HepG2 (cell line): ENCODE data around the gene CARMIL3. TPM values are rescaled to one million over a fixed set of nuclear protein-coding genes. Genes with fewer than 3 reads are reported as not detected.

ENCODE experiments used
- ATF3 ChIP-seq: sonication (generic); formaldehyde crosslinking; IDR thresholded peaks from 2 replicates; pipeline ENCODE4 v1.4.0; 2020; ENCODE audit warnings: missing genetic modification reagents
- GTF3A ChIP-seq: sonication (generic); formaldehyde crosslinking; conservative IDR thresholded peaks from 2 replicates; pipeline ENCODE4 v1.4.0; 2020; ENCODE audit warnings: mild to moderate bottlenecking, missing genetic modification reagents
- MIER2 ChIP-seq: IDR thresholded peaks from 2 replicates; pipeline ENCODE4 v1.6.1; 2016; ENCODE audit warnings: missing biosample characterization, missing genetic modification reagents
- RXRA ChIP-seq: sonication (generic); formaldehyde crosslinking; IDR thresholded peaks from 2 replicates; pipeline ENCODE4 v1.5.1; 2020; ENCODE audit warnings: missing genetic modification reagents
- RXRB ChIP-seq: IDR thresholded peaks from 2 replicates; pipeline ENCODE4 v1.6.1; 2016; ENCODE audit warnings: borderline replicate concordance, missing genetic modification reagents, missing compliant biosample characterization
- SALL2 ChIP-seq: sonication (generic); formaldehyde crosslinking; IDR thresholded peaks from 2 replicates; pipeline ENCODE4 v1.8.1; 2023; ENCODE audit warnings: mild to moderate bottlenecking, missing genetic modification reagents, inconsistent platforms
- SOX13 ChIP-seq, 3 experiments: fragments of 450-650 bp in 1 of 3; sonication (generic) in 1 of 3; formaldehyde crosslinking in 1 of 3; IDR thresholded peaks in 2 of 3; conservative IDR thresholded peaks in 1 of 3; 2 replicates each; pipeline versions ENCODE4 v1.5.0 to v1.6.1; 2016 to 2020; ENCODE audit warnings: antibody characterized with exemption in 1 of 3, mild to moderate bottlenecking in 1 of 3, missing compliant biosample characterization in 1 of 3, missing genetic modification reagents in 1 of 3, moderate library complexity in 1 of 3
- TCF7 ChIP-seq: sonication (generic); IDR thresholded peaks from 2 replicates; pipeline ENCODE4 v1.6.1; 2016; ENCODE audit warnings: antibody characterized with exemption, low read depth
- TP53 ChIP-seq: sonication (generic); formaldehyde crosslinking; conservative IDR thresholded peaks from 2 replicates; pipeline ENCODE4 v1.4.0; 2020; ENCODE audit warnings: missing genetic modification reagents
- ZFP41 ChIP-seq: sonication (generic); formaldehyde crosslinking; IDR thresholded peaks from 2 replicates; pipeline ENCODE4 v1.4.0; 2020; ENCODE audit warnings: mild to moderate bottlenecking, missing genetic modification reagents, borderline replicate concordance
- ZFP90 ChIP-seq: sonication (generic); formaldehyde crosslinking; IDR thresholded peaks from 2 replicates; pipeline ENCODE4 v1.8.0; 2022; ENCODE audit warnings: missing genetic modification reagents, mild to moderate bottlenecking, inconsistent platforms, borderline replicate concordance
- ZNF639 ChIP-seq: conservative IDR thresholded peaks from 2 replicates; pipeline ENCODE4 v1.6.1; 2018; ENCODE audit warnings: missing genetic modification reagents
- ZNF781 ChIP-seq: sonication (generic); formaldehyde crosslinking; IDR thresholded peaks from 2 replicates; pipeline ENCODE4 v1.5.1; 2020; ENCODE audit warnings: borderline replicate concordance, mild to moderate bottlenecking, missing genetic modification reagents; ENCODE audit errors: not compliant biosample characterization
- polyA plus RNA-seq, 8 experiments: library from polyadenylated mRNA; depleted of rRNA in 3 of 8; stranded (reverse) in 7 of 8; unstranded in 1 of 8; fragments of >200 nt; fragmentation: Illumina TruSeq in 4 of 8; extraction: Trizol in 4 of 8; gene quantifications; 2 replicates each; pipeline versions ENCODE4 v1.2.1 to v1.2.3, GENCODE V29; 2011 to 2016; ENCODE audit warnings: low read depth in 4 of 8, missing spikeins in 1 of 8, mixed read lengths in 1 of 8; ENCODE audit not compliant: insufficient read depth in 1 of 8
- total RNA-seq, 5 experiments: library from RNA; depleted of rRNA; stranded (reverse); fragments of >200 nt; fragmentation: Illumina TruSeq; extraction: Trizol; gene quantifications; 2 replicates each; pipeline ENCODE4 v1.2.3, GENCODE V29; 2016; ENCODE audit warnings: low read depth in 1 of 5
- TF ChIP-seq, protein P1 (sequence below): sonication (generic); formaldehyde crosslinking; IDR thresholded peaks from 2 replicates; pipeline ENCODE4 v1.5.0; 2020; ENCODE audit warnings: mild to moderate bottlenecking, missing genetic modification reagents, borderline replicate concordance
- TF ChIP-seq, protein P2 (sequence below): sonication (generic); formaldehyde crosslinking; IDR thresholded peaks from 2 replicates; pipeline ENCODE4 v1.4.0; 2020; ENCODE audit warnings: missing genetic modification reagents, low read depth, mild to moderate bottlenecking, borderline replicate concordance

Gene CARMIL3
- total and polyA plus RNA-seq, 2 of the 13 experiments (the other 11 are each of a cell fraction or from before 2014, with no cell fraction given), result 0.27 to 0.55 TPM

GRCh38 chr14:24052656-24053547 is 1.1 kb downstream of the CARMIL3 start (continued):
- TF ChIP-seq, protein P1, sequence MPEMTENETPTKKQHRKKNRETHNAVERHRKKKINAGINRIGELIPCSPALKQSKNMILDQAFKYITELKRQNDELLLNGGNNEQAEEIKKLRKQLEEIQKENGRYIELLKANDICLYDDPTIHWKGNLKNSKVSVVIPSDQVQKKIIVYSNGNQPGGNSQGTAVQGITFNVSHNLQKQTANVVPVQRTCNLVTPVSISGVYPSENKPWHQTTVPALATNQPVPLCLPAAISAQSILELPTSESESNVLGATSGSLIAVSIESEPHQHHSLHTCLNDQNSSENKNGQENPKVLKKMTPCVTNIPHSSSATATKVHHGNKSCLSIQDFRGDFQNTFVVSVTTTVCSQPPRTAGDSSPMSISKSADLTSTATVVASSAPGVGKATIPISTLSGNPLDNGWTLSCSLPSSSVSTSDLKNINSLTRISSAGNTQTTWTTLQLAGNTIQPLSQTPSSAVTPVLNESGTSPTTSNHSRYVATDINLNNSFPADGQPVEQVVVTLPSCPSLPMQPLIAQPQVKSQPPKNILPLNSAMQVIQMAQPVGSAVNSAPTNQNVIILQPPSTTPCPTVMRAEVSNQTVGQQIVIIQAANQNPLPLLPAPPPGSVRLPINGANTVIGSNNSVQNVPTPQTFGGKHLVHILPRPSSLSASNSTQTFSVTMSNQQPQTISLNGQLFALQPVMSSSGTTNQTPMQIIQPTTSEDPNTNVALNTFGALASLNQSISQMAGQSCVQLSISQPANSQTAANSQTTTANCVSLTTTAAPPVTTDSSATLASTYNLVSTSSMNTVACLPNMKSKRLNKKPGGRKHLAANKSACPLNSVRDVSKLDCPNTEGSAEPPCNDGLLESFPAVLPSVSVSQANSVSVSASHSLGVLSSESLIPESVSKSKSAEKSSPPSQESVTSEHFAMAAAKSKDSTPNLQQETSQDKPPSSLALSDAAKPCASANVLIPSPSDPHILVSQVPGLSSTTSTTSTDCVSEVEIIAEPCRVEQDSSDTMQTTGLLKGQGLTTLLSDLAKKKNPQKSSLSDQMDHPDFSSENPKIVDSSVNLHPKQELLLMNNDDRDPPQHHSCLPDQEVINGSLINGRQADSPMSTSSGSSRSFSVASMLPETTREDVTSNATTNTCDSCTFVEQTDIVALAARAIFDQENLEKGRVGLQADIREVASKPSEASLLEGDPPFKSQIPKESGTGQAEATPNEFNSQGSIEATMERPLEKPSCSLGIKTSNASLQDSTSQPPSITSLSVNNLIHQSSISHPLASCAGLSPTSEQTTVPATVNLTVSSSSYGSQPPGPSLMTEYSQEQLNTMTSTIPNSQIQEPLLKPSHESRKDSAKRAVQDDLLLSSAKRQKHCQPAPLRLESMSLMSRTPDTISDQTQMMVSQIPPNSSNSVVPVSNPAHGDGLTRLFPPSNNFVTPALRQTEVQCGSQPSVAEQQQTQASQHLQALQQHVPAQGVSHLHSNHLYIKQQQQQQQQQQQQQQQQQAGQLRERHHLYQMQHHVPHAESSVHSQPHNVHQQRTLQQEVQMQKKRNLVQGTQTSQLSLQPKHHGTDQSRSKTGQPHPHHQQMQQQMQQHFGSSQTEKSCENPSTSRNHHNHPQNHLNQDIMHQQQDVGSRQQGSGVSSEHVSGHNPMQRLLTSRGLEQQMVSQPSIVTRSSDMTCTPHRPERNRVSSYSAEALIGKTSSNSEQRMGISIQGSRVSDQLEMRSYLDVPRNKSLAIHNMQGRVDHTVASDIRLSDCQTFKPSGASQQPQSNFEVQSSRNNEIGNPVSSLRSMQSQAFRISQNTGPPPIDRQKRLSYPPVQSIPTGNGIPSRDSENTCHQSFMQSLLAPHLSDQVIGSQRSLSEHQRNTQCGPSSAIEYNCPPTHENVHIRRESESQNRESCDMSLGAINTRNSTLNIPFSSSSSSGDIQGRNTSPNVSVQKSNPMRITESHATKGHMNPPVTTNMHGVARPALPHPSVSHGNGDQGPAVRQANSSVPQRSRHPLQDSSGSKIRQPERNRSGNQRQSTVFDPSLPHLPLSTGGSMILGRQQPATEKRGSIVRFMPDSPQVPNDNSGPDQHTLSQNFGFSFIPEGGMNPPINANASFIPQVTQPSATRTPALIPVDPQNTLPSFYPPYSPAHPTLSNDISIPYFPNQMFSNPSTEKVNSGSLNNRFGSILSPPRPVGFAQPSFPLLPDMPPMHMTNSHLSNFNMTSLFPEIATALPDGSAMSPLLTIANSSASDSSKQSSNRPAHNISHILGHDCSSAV (CRISPR knock-in tag), result no peak
- TF ChIP-seq ZNF639, result no peak
- TF ChIP-seq SOX13 (IDR thresholded peaks at IDR 0.05), result no peak
- no peak for TF ChIP-seq SOX13 (CRISPR knock-in tag; conservative IDR thresholded peaks at IDR 0.05 in 1 of 2, IDR thresholded peaks at IDR 0.05 in 1 of 2)
- TF ChIP-seq, protein P2, sequence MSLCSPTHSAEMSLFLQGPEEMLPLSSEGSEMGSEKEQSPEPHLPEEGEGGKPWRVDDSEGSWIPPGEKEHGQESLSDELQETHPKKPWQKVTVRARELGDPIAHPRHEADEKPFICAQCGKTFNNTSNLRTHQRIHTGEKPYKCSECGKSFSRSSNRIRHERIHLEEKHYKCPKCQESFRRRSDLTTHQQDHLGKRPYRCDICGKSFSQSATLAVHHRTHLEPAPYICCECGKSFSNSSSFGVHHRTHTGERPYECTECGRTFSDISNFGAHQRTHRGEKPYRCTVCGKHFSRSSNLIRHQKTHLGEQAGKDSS (CRISPR knock-in tag), result 0 out of 2 replicates have a peak, but pooled peaks have one; percentile 30
- TF ChIP-seq MIER2 (CRISPR knock-in tag), result no peak
- TF ChIP-seq TCF7, result no peak
- 0 out of 2 replicates have a peak, but pooled peaks have one; percentile 43 for TF ChIP-seq ZFP90 (CRISPR knock-in tag)
- TF ChIP-seq ZNF781, result peak; percentile 49
- no peak; the same call in 1 of the 2 replicates for TF ChIP-seq RXRA (CRISPR knock-in tag)
- TF ChIP-seq TP53 (CRISPR knock-in tag), result no peak
- TF ChIP-seq ATF3, result no peak
- TF ChIP-seq RXRB (CRISPR knock-in tag), result no peak
- peak; percentile 28; the same call in 1 of the 2 replicates for TF ChIP-seq SALL2 (CRISPR knock-in tag)
- 0 out of 2 replicates have a peak, but pooled peaks have one; percentile 20 for TF ChIP-seq ZFP41
- TF ChIP-seq GTF3A, result no peak
